Suprapubic skin (tissue), 4 donors: ENCODE measurements around the gene NT5E. TPM values are rescaled to one million over a fixed set of nuclear protein-coding genes. Genes with fewer than 3 reads are reported as not detected.

Experiments
- DNase-seq, 2 donors: peaks; one replicate each; pipeline ENCODE4 v3.0.0-alpha.2; 2019; ENCODE audit warnings: low spot score in 2 of 2
- H3K27ac ChIP-seq: fragments of 200-600 bp; sonication (generic); one replicate; pipeline ENCODE4 v1.5.1; 2019
- H3K27me3 ChIP-seq: fragments of 200-600 bp; sonication (generic); one replicate; pipeline ENCODE4 v1.5.1; 2019
- H3K36me3 ChIP-seq: fragments of 200-600 bp; sonication (generic); one replicate; pipeline ENCODE4 v1.5.1; 2019
- H3K4me1 ChIP-seq: fragments of 200-600 bp; sonication (generic); one replicate; pipeline ENCODE4 v1.5.1; 2019
- H3K4me3 ChIP-seq: fragments of 200-600 bp; sonication (generic); one replicate; pipeline ENCODE4 v1.5.1; 2019; ENCODE audit warnings: mild to moderate bottlenecking
- H3K9me3 ChIP-seq: fragments of 200-600 bp; sonication (generic); one replicate; pipeline ENCODE4 v1.5.1; 2019
- EP300 ChIP-seq: sonication (generic); formaldehyde crosslinking; IDR thresholded peaks from one replicate; pipeline ENCODE4 v1.6.1; 2017; ENCODE audit warnings: antibody characterized with exemption
- POLR2A ChIP-seq, 2 donors: fragments of 450-650 bp; IDR thresholded peaks; one replicate each; pipeline ENCODE4 v1.6.1; 2017; ENCODE audit warnings: antibody characterized with exemption in 2 of 2, mild to moderate bottlenecking in 2 of 2, moderate library complexity in 2 of 2
- POLR2AphosphoS5 ChIP-seq, 3 donors: sonication (generic); formaldehyde crosslinking; IDR thresholded peaks; one replicate each; pipeline ENCODE4 v1.6.1; 2017; ENCODE audit warnings: antibody characterized with exemption in 3 of 3
- WGBS: methylation state at CpG from one replicate; pipeline ENCODE4 v1.1.5; 2018; 5-methylcytosine and 5-hydroxymethylcytosine counted together
- total RNA-seq, 4 donors: library from RNA; depleted of rRNA; stranded (reverse); fragments of >200 nt; gene quantifications; one replicate each; pipeline ENCODE4 v1.1.0, GENCODE V29; 2016
- TF ChIP-seq, protein P1 (sequence below), 2 donors: fragments of 200-600 bp in 1 of 2; fragments of 450-650 bp in 1 of 2; sonication (generic) in 1 of 2; IDR thresholded peaks; one replicate each; pipeline ENCODE4 v1.5.1; 2016 to 2019; ENCODE audit warnings: antibody characterized with exemption in 2 of 2, mild to moderate bottlenecking in 1 of 2, moderate library complexity in 1 of 2

NT5E gene
- total RNA-seq, 4 donors from 2014 or later, result 1.1 to 8.7 (median 5.7) TPM

DNA sequence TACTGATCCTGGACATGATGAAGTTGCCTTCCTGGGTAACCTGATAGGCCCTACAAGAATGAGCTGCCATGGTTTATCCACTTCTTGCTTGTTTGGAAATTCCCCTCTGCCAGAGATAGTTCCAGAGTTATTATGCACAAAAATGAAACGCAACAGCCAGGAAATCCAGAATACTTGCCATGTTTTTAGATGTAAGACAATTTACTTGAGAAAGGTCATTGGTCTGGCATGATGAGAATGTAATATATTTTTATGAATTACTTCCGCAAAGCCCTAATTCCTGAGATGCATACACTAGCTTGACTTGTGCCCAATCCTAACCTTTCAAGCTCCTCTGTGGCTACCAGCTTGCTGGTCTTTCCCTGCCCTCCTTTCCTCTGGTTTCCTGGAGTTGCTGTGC lies 27.9 kb upstream of the NT5E start:
- no peak overlapping the region for H3K4me3 ChIP-seq
- TF ChIP-seq, protein P1, sequence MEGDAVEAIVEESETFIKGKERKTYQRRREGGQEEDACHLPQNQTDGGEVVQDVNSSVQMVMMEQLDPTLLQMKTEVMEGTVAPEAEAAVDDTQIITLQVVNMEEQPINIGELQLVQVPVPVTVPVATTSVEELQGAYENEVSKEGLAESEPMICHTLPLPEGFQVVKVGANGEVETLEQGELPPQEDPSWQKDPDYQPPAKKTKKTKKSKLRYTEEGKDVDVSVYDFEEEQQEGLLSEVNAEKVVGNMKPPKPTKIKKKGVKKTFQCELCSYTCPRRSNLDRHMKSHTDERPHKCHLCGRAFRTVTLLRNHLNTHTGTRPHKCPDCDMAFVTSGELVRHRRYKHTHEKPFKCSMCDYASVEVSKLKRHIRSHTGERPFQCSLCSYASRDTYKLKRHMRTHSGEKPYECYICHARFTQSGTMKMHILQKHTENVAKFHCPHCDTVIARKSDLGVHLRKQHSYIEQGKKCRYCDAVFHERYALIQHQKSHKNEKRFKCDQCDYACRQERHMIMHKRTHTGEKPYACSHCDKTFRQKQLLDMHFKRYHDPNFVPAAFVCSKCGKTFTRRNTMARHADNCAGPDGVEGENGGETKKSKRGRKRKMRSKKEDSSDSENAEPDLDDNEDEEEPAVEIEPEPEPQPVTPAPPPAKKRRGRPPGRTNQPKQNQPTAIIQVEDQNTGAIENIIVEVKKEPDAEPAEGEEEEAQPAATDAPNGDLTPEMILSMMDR (IDR thresholded peaks at IDR 0.05), result no peak
- TF ChIP-seq POLR2A (IDR thresholded peaks at IDR 0.05) (no peak), EP300 (no peak), POLR2AphosphoS5 (IDR thresholded peaks at IDR 0.05) (no peak)
- H3K9me3 ChIP-seq, result no peaks in the 10 kb centered on the region
- WGBS, result 81% methylated on average over 2 of the region's 2 CpGs
- peak overlapping the region; percentile 14 for H3K27ac ChIP-seq
- no peaks in the 10 kb centered on the region for H3K27me3 ChIP-seq
- DNase-seq, result no peak
- H3K36me3 ChIP-seq, result no peaks in the 10 kb centered on the region
- peaks cover 5% of the 10 kb centered on the region for H3K4me1 ChIP-seq

DNA sequence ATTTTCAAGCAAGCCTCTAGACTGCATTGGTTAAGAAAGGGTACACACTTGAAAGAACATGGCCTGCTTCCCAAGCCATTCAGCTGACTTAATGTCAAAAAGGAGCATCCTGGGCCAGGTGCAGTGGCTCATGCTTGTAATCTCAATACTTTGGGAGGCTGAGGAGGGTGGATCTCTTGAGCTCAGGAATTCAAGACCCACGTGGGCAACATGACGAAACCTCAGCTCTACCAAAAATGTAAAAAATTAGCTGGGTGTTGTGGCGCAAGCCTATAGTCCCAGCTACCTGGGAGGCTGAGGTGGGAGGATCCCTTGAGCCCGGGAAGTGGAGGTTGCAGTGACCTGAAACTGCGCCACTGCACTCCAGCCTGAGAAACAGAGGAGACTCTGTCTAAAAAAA lies 26.9 kb upstream of the NT5E start:
- Histone ChIP-seq H3K27me3 (no peaks in the 10 kb centered on the region), H3K36me3 (no peaks in the 10 kb centered on the region), H3K27ac (no peak overlapping the region), H3K9me3 (no peaks in the 10 kb centered on the region), H3K4me1 (peaks cover 5% of the 10 kb centered on the region), H3K4me3 (no peak overlapping the region)
- no peak for DNase-seq
- TF ChIP-seq, protein P1 (IDR thresholded peaks at IDR 0.05), result no peak
- TF ChIP-seq EP300 (no peak), POLR2A (IDR thresholded peaks at IDR 0.05) (no peak), POLR2AphosphoS5 (IDR thresholded peaks at IDR 0.05) (no peak)
- WGBS, result 73% methylated on average over 5 of the region's 5 CpGs

DNA sequence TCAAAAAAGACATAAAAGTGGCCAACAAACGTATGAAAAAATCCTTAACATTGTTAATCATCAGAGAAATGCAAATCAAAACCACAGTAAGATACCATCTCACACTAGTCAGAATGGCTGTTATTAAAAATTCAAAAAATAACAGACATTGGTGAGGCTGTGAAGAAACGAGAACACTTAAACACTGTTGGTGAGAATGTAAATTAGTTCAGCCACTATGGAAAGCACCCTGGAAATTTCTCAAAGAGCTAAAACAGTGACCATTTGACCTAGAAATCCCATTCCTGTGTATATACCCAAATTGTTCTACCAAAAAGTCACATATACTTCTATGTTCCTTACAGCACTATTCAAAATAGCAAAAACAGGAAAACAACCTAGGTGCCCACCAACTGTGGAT lies 24.9 kb upstream of the NT5E start:
- H3K9me3 ChIP-seq, result no peaks in the 10 kb centered on the region
- H3K27me3 ChIP-seq, result no peaks in the 10 kb centered on the region
- WGBS, result 71% methylated on average over 2 of the region's 2 CpGs
- H3K27ac ChIP-seq, result no peak overlapping the region
- TF ChIP-seq POLR2AphosphoS5 (IDR thresholded peaks at IDR 0.05), result no peak
- TF ChIP-seq POLR2A (IDR thresholded peaks at IDR 0.05), result no peak
- TF ChIP-seq EP300, result no peak
- TF ChIP-seq, protein P1 (IDR thresholded peaks at IDR 0.05), result no peak
- no peak overlapping the region for H3K4me3 ChIP-seq
- DNase-seq, result no peak
- H3K4me1 ChIP-seq, result no peaks in the 10 kb centered on the region
- no peaks in the 10 kb centered on the region for H3K36me3 ChIP-seq

DNA sequence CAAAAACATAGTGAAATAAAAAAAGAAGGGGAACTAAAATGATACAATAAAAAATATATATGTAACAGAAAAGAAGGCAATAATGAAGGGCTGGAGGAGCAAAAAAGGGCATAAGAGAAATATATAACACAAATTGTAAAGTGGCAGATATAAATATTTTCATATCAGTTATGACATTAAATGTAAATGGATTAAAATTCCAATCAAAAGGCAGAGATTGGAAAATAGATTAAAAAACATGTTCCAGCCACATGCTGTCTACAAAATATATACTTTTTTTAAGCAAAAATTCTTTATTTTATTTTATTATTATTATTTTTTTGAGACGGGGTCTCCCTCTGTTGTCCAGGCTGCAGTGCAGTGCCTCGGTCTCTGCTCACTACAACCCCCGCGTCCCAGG lies 23.9 kb upstream of the NT5E start:
- Histone ChIP-seq H3K4me1 (no peaks in the 10 kb centered on the region), H3K9me3 (no peaks in the 10 kb centered on the region), H3K4me3 (no peak overlapping the region), H3K27me3 (no peaks in the 10 kb centered on the region), H3K27ac (no peak overlapping the region), H3K36me3 (no peaks in the 10 kb centered on the region)
- 97% methylated on average over 4 of the region's 4 CpGs for WGBS
- no peak for DNase-seq
- TF ChIP-seq POLR2AphosphoS5 (IDR thresholded peaks at IDR 0.05) (no peak), POLR2A (IDR thresholded peaks at IDR 0.05) (no peak), EP300 (no peak)
- TF ChIP-seq, protein P1 (IDR thresholded peaks at IDR 0.05), result no peak

DNA sequence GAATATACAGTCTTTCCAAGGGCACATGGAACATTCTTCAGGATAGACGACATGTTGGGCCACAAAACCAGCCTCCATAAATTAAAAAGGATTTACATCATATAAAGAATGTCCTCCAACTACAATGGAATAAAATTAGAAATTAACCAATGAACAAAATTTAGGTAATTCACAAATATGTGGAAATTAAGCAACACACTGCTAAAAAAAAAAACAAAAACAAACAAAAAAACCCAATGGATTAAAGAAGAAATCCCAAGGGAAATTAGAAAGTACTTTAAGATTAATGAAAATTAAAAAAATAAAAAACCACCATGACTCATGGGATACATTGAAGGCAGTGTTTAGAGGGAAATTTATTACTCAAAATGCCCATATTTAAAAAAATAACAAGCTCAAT lies 21.4 kb upstream of the NT5E start:
- H3K9me3 ChIP-seq, result no peaks in the 10 kb centered on the region
- DNase-seq, result no peak
- WGBS, result 43% methylated on average over 1 of the region's 1 CpG
- no peaks in the 10 kb centered on the region for H3K27me3 ChIP-seq
- H3K4me3 ChIP-seq, result no peak overlapping the region
- H3K27ac ChIP-seq, result no peak overlapping the region
- no peaks in the 10 kb centered on the region for H3K36me3 ChIP-seq
- no peaks in the 10 kb centered on the region for H3K4me1 ChIP-seq
- TF ChIP-seq POLR2A (IDR thresholded peaks at IDR 0.05) (no peak), EP300 (no peak), POLR2AphosphoS5 (IDR thresholded peaks at IDR 0.05) (no peak)
- TF ChIP-seq, protein P1 (IDR thresholded peaks at IDR 0.05), result no peak
